ENCODE measurements around the gene TRIO.

TRIO gene

GRCh38 chr5:14503681-14504331, 360.7 kb downstream of the TRIO start:
- H3K27ac ChIP-seq, result no peak overlapping the region
- DNase-seq (ENCODE audit: low read depth, low spot score), result no peak

- no peak overlapping the region for H3K27ac ChIP-seq
- DNase-seq (ENCODE audit: low read depth, low spot score), result no peak
These were observed 361.2 kb downstream of the TRIO start for GRCh38 chr5:14504332-14504727.

- DNase-seq (ENCODE audit: low read depth, low spot score), result no peak
These were observed 361.7 kb downstream of the TRIO start for GRCh38 chr5:14504816-14505215.

GRCh38 chr5:14505310-14506139, 362.4 kb downstream of the TRIO start:
- no peak for DNase-seq (ENCODE audit: low read depth, low spot score)
- no peak overlapping the region for H3K27ac ChIP-seq

More at GRCh38 chr5:14504816-14505215, 361.7 kb downstream of the TRIO start:
- no peak overlapping the region for H3K27ac ChIP-seq

- no peak overlapping the region for H3K27ac ChIP-seq
- no peak for DNase-seq (ENCODE audit: low read depth, low spot score)
These were observed 363.0 kb downstream of the TRIO start for GRCh38 chr5:14506140-14506538.

DNA sequence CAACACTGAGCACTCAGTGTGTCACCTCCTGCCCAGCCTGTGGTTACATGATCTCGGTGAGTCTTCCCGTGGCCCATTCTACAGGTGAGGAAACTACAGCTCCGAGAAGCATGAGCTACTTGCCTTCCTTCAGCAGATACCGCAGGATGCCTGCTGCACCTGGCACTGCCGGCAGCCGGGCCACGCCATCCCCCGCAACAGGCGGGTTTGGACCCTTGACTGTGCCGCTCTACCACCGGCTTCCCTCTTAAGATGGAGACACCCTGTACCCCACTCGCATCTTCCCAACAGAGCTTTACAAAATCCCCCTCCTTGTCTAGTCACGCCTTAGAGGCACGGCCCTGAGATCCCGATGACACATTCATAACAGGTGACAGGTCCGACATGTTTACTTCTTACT, 363.5 kb downstream of the TRIO start:
- H3K27ac ChIP-seq, result no peak overlapping the region
- DNase-seq (ENCODE audit: low read depth, low spot score), result no peak

DNA sequence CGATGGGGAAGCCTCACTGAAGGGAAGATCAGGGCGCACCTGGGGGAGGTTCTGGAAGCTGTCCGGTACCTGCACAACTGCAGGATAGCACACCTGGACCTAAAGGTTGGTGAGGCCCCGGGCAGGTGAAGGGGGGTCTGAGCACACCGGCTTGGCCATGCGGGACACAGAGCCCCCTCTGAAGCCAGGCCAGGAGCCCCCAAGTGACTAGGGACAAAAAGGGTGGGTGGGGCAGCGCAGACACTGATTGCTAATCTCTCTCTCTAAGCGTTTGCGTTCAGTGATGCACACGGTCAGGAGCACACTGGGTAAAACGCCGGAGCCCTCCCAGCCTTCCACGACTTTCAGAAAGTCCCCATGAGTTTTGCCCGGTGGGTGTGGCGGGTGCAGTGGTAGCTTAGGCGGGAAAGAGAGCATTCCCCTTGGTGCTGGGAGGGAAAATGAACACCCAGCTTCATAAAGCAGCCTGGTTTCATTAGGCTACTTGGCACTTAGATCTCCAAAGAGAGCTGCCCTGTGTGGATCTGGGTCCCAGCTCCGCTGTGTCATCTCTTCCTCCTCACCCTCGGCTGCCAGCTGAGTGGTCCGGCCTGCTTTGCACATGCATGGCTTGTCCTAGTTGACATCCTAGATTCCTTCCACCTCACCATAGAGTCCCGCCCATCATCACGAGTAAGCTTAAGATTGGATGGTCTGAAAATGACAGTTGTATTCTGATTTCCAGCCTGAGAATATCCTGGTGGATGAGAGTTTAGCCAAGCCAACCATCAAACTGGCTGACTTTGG, 364.2 kb downstream of the TRIO start:
- H3K27ac ChIP-seq, result no peak overlapping the region
- no peak for DNase-seq (ENCODE audit: low read depth, low spot score)

DNA sequence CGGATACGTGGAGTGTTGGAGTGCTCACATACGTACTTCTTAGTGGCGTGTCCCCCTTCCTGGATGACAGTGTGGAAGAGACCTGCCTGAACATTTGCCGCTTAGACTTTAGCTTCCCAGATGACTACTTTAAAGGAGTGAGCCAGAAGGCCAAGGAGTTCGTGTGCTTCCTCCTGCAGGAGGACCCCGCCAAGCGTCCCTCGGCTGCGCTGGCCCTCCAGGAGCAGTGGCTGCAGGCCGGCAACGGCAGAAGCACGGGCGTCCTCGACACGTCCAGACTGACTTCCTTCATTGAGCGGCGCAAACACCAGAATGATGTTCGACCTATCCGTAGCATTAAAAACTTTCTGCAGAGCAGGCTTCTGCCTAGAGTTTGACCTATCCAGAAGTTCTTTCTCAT, 364.9 kb downstream of the TRIO start:
- no peak for DNase-seq (ENCODE audit: low read depth, low spot score)
- H3K27ac ChIP-seq, result no peak overlapping the region

DNA sequence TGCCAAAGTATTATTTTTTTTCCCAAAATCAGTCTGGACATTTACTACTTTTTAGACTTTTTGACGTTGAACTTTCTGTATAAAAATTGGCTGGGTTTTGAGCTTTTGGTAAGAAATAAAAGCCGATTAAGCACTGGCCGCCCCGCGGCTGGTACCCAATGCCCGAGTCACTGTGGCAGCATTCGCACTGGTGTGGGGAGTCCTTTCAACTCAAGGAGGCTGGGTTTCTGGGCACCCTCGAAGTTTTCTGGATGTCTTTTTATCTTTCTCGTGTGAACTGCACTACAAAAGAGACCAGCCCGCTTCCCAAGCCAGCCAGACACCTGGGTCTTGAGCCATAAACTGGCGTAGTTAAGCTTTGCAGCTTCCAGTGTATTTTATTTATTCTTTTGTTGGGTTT, 366.4 kb downstream of the TRIO start:
- no peak for DNase-seq (ENCODE audit: low read depth, low spot score)

DNA sequence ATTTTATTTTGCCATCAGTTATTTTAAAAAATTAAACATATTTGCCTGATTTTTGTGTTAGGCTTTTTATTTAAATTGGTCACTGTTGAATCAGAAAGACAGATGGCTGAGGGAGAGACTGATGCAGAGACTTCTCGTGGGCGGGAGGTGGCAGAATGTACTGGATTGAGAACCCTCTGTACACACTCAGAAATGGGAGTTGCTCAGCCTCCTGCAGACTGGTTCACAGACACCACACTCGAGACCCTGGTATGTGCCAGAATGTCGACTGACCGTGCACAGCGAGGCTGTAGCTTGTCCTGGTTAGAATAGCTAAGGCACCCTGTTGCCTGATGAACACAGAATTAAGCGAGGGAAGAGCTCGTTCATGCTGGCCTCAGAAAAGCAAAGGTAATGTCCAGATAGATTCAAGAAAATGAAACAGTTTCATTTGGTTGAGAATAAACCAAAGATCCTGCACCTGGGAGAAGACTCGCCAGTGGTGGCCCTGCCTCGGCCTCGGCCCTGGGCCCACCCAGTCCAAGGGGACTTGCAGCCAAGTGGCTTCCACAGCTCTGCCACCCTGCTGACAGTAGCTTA, 367.1 kb downstream of the TRIO start:
- H3K27ac ChIP-seq, result no peak overlapping the region
- no peak for DNase-seq (ENCODE audit: low read depth, low spot score)

More for the DNA sequence above, 366.4 kb downstream of the TRIO start:
- no peak overlapping the region for H3K27ac ChIP-seq

GRCh38 chr5:14510880-14511279, 367.7 kb downstream of the TRIO start:
- H3K27ac ChIP-seq, result no peak overlapping the region
- DNase-seq (ENCODE audit: low read depth, low spot score), result no peak

DNA sequence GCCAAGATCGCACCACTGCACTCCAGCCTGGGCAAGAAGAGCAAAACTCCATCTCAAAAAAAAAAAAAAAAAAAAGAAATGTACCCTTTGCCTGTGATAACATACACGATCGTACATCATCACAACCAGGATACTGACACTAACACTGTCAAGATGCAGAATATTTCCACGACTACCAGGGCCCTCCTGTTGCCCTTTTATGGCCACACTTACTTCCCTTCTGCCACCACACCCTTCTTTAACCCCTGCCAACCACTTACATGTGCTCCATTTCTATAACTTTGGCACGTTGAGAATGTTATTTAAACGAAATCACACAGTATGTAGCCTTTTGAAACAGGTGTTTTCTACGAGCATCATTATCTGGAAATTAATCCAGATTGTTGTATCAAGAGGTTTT, 369.4 kb downstream of the TRIO start:
- DNase-seq (ENCODE audit: low read depth, low spot score), result no peak

DNA sequence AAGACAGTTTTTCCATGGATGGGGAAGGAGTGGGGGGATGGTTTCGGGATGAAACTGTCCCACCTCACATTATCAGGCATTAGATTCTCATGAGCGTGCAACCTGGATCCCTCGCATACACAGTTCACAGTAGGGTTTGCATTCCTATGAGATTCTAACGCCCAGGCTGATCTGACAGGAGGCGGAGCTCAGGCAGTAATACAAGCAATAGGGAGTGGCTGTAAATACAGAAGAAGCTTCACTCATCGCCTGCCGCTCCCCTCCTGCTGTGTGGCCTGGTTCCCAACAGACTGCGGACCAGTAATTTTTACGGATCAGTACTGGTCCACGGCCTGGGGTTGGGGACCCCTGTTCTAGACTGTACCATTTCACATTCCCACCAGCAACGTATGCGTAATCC, 370.1 kb downstream of the TRIO start:
- no peak overlapping the region for H3K27ac ChIP-seq
- DNase-seq (ENCODE audit: low read depth, low spot score), result no peak

More for the DNA sequence above, 369.4 kb downstream of the TRIO start:
- no peak overlapping the region for H3K27ac ChIP-seq

- DNase-seq (ENCODE audit: low read depth, low spot score), result no peak
- H3K27ac ChIP-seq, result no peak overlapping the region
These were observed 373.8 kb downstream of the TRIO start for GRCh38 chr5:14516901-14517300.

GRCh38 chr5:14518638-14519037, 375.5 kb downstream of the TRIO start:
- DNase-seq (ENCODE audit: low read depth, low spot score), result no peak
- H3K27ac ChIP-seq, result no peak overlapping the region

GRCh38 chr5:14521748-14522147, 378.6 kb downstream of the TRIO start:
- no peak for DNase-seq (ENCODE audit: low read depth, low spot score)
- no peak overlapping the region for H3K27ac ChIP-seq

DNA sequence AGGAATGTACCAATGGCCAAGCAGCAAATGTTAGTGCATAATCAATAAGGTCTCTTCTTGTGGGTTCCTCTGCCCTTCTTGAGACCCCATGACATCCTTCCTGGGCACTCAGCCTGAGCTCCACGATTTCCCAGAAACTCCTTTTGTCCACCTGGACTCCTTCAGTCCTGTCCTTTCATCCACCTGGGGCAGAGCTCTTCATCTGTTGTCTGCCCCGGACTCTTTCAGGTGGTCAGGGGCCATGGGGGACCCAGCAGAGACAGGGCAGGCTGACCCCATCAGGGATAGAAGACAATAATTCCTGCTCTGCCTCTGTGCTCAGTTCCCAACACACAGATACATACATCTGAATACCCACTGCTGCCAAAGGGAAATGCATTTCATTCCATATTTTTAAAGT, 379.6 kb downstream of the TRIO start:
- no peak for DNase-seq (ENCODE audit: low read depth, low spot score)
- no peak overlapping the region for H3K27ac ChIP-seq

GRCh38 chr5:14523243-14524034, 380.3 kb downstream of the TRIO start:
- no peak for DNase-seq (ENCODE audit: low read depth, low spot score)

GRCh38 chr5:14525397-14525796, 382.3 kb downstream of the TRIO start:
- no peak overlapping the region for H3K27ac ChIP-seq
- no peak for DNase-seq (ENCODE audit: low read depth, low spot score)

More at GRCh38 chr5:14523243-14524034, 380.3 kb downstream of the TRIO start:
- no peak overlapping the region for H3K27ac ChIP-seq

DNA sequence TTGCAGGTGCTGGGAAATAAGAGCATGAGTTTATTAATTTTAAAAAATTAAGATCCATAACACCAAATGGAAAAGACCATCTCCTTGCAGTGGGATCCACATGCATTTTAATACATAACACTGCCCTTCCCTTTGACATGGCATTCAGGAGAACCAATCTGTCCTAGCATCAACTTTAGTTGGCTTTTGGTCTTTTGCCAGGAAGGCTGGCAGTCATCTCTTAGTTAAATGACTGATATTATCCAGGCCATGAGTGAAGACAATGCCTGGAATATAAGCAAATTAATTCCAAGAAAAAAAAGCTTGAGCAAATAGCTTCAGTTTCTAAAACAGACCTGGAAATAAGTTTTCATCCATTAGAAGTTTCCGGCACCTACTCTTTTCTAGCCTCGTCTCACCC, 383.4 kb downstream of the TRIO start:
- H3K27ac ChIP-seq, result no peak overlapping the region
- no peak for DNase-seq (ENCODE audit: low read depth, low spot score)
